Psoas muscle (tissue), 8 donors: ENCODE data around the gene SH3BP5. TPM values are rescaled to one million over a fixed set of nuclear protein-coding genes. Genes with fewer than 3 reads are reported as not detected.

Experiments
- ATAC-seq, 4 donors: fragments of 200-7000 bp; cut with Tn5 transposase; one replicate each; pipeline ENCODE4 v1.9.1; 2020; ENCODE audit warnings: moderate library complexity in 3 of 4, mild to moderate bottlenecking in 2 of 4
- DNase-seq, 2 donors: peaks; one replicate each; pipeline ENCODE4 v3.0.0-alpha.2; 2020
- H3K27ac ChIP-seq: fragments of 200-600 bp; one replicate; pipeline ENCODE4 v1.8.0; 2022
- H3K27me3 ChIP-seq, 3 donors: fragments of 200-600 bp in 1 of 3; one replicate each; pipeline versions ENCODE4 v1.6.1 to v1.8.0; 2013 to 2022; ENCODE audit warnings: low read length in 2 of 3, mild to moderate bottlenecking in 2 of 3, moderate library complexity in 1 of 3; ENCODE audit not compliant: insufficient read depth in 3 of 3
- H3K36me3 ChIP-seq, 2 donors: fragments of 200-600 bp in 1 of 2; one replicate each; pipeline versions ENCODE4 v1.6.1 to v1.8.0; 2013 to 2022; ENCODE audit warnings: low read depth in 1 of 2, mild to moderate bottlenecking in 1 of 2, moderate library complexity in 1 of 2; ENCODE audit not compliant: insufficient read depth in 1 of 2
- H3K4me1 ChIP-seq: fragments of 200-600 bp; one replicate; pipeline ENCODE4 v1.8.0; 2022
- H3K4me3 ChIP-seq: fragments of 200-600 bp; one replicate; pipeline ENCODE4 v1.8.0; 2022; ENCODE audit warnings: mild to moderate bottlenecking
- H3K9me3 ChIP-seq: fragments of 200-600 bp; one replicate; pipeline ENCODE4 v1.8.0; 2022
- WGBS, 3 donors: extraction: QIAGEN DNeasy Blood & Tissue Kit; methylation state at CpG; one replicate each; pipeline versions ENCODE4 v1.1.6 to v1.1.7; 2013; 5-methylcytosine and 5-hydroxymethylcytosine counted together
- intact Hi-C, 2 donors: fragments of 100-400 bp; cut with DNase I; formaldehyde crosslinking; loops; one replicate each; pipeline versions ENCODE4 v1.11.0 to v1.14.2; 2022
- polyA plus RNA-seq, 3 donors: library from polyadenylated mRNA; stranded (reverse); fragments of 200-250 nt; gene quantifications; one replicate each; pipeline ENCODE4 v1.2.3, GENCODE V29; 2013
- total RNA-seq, 4 donors: library from RNA; stranded (reverse); fragmentation: NEBNext Ultra II Directional in 2 of 4; extraction: Animal tissue kit (Norgen Biotek cat#: 25700) in 2 of 4; gene quantifications; one replicate each; pipeline versions ENCODE4 v1.2.1 to v1.2.4, GENCODE V29; 2021 to 2023
- TF ChIP-seq, protein P1 (sequence below): fragments of 200-600 bp; IDR thresholded peaks from one replicate; pipeline ENCODE4 v1.8.0; 2022; ENCODE audit warnings: antibody characterized with exemption
- donor health status: healthy with polysubstance abuse.
- donor health status: DM: no; HTN: no; CAD: no; lungs with moderate emphysema.
- donor health status: Bipolar disorder and iron deficiency.
- donor health status: healthy.
- donor health status: DM: yes; HTN: yes; CAD: no.
- donor health status: DM: no; HTN: no; CAD: no.
- donor health status: DM: no; HTN: no; CAD: no.
- donor health status: DM: yes; HTN: yes; CAD: no.

SH3BP5 gene
- total and polyA plus RNA-seq, 7 donors = 14.4 to 63.0 (median 42.8) TPM

- no peaks in the 10 kb centered on the region for H3K9me3 ChIP-seq
- H3K27me3 ChIP-seq = no peaks in the 10 kb centered on the region
- 78 to 85% (median 82%) methylated on average over 4 of the region's 4 CpGs for WGBS, 3 donors
- TF ChIP-seq, protein P1, sequence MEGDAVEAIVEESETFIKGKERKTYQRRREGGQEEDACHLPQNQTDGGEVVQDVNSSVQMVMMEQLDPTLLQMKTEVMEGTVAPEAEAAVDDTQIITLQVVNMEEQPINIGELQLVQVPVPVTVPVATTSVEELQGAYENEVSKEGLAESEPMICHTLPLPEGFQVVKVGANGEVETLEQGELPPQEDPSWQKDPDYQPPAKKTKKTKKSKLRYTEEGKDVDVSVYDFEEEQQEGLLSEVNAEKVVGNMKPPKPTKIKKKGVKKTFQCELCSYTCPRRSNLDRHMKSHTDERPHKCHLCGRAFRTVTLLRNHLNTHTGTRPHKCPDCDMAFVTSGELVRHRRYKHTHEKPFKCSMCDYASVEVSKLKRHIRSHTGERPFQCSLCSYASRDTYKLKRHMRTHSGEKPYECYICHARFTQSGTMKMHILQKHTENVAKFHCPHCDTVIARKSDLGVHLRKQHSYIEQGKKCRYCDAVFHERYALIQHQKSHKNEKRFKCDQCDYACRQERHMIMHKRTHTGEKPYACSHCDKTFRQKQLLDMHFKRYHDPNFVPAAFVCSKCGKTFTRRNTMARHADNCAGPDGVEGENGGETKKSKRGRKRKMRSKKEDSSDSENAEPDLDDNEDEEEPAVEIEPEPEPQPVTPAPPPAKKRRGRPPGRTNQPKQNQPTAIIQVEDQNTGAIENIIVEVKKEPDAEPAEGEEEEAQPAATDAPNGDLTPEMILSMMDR = no peak
- H3K4me3 ChIP-seq = no peak overlapping the region
- ATAC-seq = no peak
- H3K36me3 ChIP-seq = peaks cover 0 to 10% of the 10 kb centered on the region in 2 donors
- intact Hi-C loops = no loop called here
- no peak for DNase-seq
- no peak overlapping the region for H3K27ac ChIP-seq
- peaks cover 19% of the 10 kb centered on the region for H3K4me1 ChIP-seq
These were observed 34.6 kb downstream of the SH3BP5 start for GRCh38 chr3:15297608-15298350.

DNA sequence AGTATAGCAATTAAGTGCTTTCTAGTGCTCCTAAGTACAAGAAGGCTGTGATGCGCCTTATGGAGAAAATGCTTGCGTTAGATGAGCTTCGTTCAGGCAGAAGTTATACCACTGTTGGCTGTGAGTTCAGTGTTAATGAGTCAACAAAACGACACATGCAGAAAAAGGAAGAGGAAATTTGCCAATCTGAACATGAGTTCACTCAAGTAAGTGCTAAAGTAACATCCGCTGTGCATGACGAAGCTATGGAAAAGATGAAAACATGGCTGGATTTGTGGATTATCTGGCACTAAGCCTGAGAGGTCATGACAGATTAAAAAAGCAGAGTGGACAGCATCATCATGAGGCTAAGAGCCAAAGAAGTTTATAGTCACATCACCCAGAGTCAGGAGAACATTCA is 36.9 kb downstream of the SH3BP5 start:
- no peaks in the 10 kb centered on the region for H3K9me3 ChIP-seq
- H3K4me3 ChIP-seq = no peak overlapping the region
- intact Hi-C loops = no loop called here
- H3K4me1 ChIP-seq = peaks cover 30% of the 10 kb centered on the region
- TF ChIP-seq, protein P1 = no peak
- peak overlapping the region; percentile 58 for H3K27ac ChIP-seq
- ATAC-seq = peak in 3 of 4 donors; percentile 10 to 56 (median 15)
- no peaks in the 10 kb centered on the region for H3K27me3 ChIP-seq
- 54 to 57% (median 56%) methylated on average over 6 of the region's 6 CpGs for WGBS, 3 donors
- H3K36me3 ChIP-seq = no peaks in the 10 kb centered on the region
- DNase-seq = no peak

DNA sequence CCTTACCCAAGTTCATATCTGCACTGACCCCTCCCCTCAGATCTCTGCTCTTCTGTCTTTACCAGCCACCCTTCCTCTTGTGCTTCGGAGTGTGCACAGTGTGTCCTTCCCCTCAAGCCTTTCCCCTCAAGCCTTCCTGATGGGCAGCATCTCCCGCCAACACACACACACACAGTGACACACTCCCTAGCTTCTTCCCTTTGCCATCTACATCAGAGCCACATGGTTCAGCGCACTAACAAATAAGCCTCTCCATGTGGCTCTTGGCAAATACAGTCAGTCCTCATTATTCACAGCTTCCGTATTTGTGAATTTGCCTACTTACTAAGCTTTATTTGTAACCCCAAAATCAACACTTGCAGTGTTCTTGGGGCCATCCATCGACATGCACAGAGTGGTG is 37.5 kb downstream of the SH3BP5 start:
- TF ChIP-seq, protein P1 = no peak

DNA sequence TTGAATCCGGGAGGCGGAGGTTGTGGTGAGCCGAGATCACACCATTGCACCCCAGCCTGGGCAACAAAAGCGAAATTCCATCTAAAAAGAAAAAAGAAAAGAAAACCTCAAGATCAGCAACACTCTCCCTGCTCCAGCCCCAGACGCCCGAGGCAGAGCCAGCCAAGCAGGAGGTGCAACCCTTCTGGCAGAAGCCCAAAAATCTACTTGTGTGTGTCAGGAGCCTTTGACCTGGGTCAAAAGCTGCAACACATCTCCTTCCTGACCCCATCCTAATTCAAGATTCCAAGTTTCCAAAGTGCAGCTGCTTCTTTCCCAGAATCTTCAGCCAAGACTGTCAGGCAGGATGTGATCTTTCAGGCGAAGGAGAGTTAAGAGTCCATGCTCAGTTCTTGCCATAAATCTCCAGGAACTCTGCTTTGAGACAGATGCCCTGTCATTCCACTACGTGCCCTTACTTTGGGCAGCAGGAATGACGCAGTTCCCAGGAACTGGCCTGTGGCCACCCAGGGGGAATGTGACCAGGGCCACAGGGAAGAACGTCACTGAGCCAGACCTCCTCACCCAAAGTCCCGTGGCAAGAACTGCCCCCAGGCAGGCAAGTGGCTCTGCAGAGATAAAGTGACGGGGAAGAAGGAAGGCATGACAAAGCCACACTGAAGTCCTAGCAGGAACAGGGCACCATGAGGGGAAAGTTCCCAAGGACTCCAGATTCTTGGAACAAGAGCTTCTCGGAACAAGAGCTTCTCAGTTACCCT is 39.4 kb downstream of the SH3BP5 start:
- Histone ChIP-seq H3K27me3 (no peaks in the 10 kb centered on the region), H3K4me1 (peaks cover 22% of the 10 kb centered on the region), H3K27ac (peak overlapping the region; percentile 74), H3K9me3 (no peaks in the 10 kb centered on the region), H3K4me3 (no peak overlapping the region), H3K36me3 (no peaks in the 10 kb centered on the region)
- WGBS, 3 donors = 36 to 53% (median 38%) methylated on average over 13 of the region's 13 CpGs
- TF ChIP-seq, protein P1 = no peak
- peak; percentile 71 to 72 for DNase-seq
- ATAC-seq = peak; percentile 65 to 87 (median 74)
- intact Hi-C loops = no loop called here

More for the DNA sequence above, 37.5 kb downstream of the SH3BP5 start:
- 77 to 85% (median 77%) methylated on average over 5 of the region's 5 CpGs for WGBS, 3 donors
- intact Hi-C loops = no loop called here
- ATAC-seq (peak in 1 of 4 donors; percentile 27), DNase-seq (no peak)
- H3K27ac ChIP-seq = peak overlapping the region; percentile 58
- H3K9me3 ChIP-seq = no peaks in the 10 kb centered on the region
- no peaks in the 10 kb centered on the region for H3K36me3 ChIP-seq
- peaks cover 29% of the 10 kb centered on the region for H3K4me1 ChIP-seq
- no peak overlapping the region for H3K4me3 ChIP-seq
- no peaks in the 10 kb centered on the region for H3K27me3 ChIP-seq
